Right renal cortex interstitium (tissue), 3 donors: ENCODE measurements around the gene CCR9. TPM values are rescaled to one million over a fixed set of nuclear protein-coding genes. Genes with fewer than 3 reads are reported as not detected.
"Not testable (repeated sequence)": the region's sequence is repeated elsewhere in the genome, so short reads cannot be mapped to it uniquely, and the experiment has no call there.

Experiments
- DNase-seq, 3 donors: peaks; one replicate each; pipeline ENCODE4 v3.0.0-alpha.2; 2013; ENCODE audit warnings: low read depth in 3 of 3, low spot score in 2 of 3
- polyA plus RNA-seq, 3 donors: library from polyadenylated mRNA; unstranded; fragments of 120-200 nt; gene quantifications; one replicate each; pipeline ENCODE4 v1.2.1, GENCODE V29; 2013; ENCODE audit not compliant: insufficient read length in 3 of 3

The CCR9 gene
- under 1 TPM in 2 of 3 donors, not detected in 1; 0.11 to 0.12 TPM for polyA plus RNA-seq

GRCh38 chr3:45885979-45886705 lies at the start of gene CCR9:
TSS of gene CCR9 (plus strand) at chr3:45886543. CDS start at chr3:45894934, 8,391 bp downstream.
- DNase-seq, result no peak

- DNase-seq, result no peak
These were observed 47.9 kb upstream of the CCR9 start for GRCh38 chr3:45838466-45838865.

GRCh38 chr3:45841420-45841756 lies 45.0 kb upstream of the CCR9 start:
- DNase-seq, result peak; percentile 4 to 12 (median 8)

GRCh38 chr3:45841757-45842491 lies 44.4 kb upstream of the CCR9 start, which contains the start of gene LZTFL1:
TSS of gene LZTFL1 (minus strand) at chr3:45842119. CDS start at chr3:45841991, 128 bp downstream.
- DNase-seq, result peak; percentile 93 to 94 (median 93)

GRCh38 chr3:45842851-45843625 lies 43.3 kb upstream of the CCR9 start:
- no peak for DNase-seq

- no peak for DNase-seq
These were observed 41.7 kb upstream of the CCR9 start for GRCh38 chr3:45844616-45845015.

- DNase-seq, result no peak
These were observed 38.0 kb upstream of the CCR9 start for GRCh38 chr3:45848392-45848791.

- no peak for DNase-seq
These were observed 33.5 kb upstream of the CCR9 start for GRCh38 chr3:45852828-45853227.

GRCh38 chr3:45856323-45856722 lies 30.0 kb upstream of the CCR9 start:
- DNase-seq, result not testable (repeated sequence)

GRCh38 chr3:45857024-45857423 lies 29.3 kb upstream of the CCR9 start:
- not testable (repeated sequence) for DNase-seq

GRCh38 chr3:45858809-45859543 lies 27.4 kb upstream of the CCR9 start:
- DNase-seq, result no peak

- no peak for DNase-seq
These were observed 25.9 kb upstream of the CCR9 start for GRCh38 chr3:45860481-45860880.

GRCh38 chr3:45861043-45861719 lies 25.2 kb upstream of the CCR9 start:
- no peak for DNase-seq

GRCh38 chr3:45864760-45865519 lies 21.4 kb upstream of the CCR9 start:
- no peak for DNase-seq

- DNase-seq, result no peak
These were observed 20.8 kb upstream of the CCR9 start for GRCh38 chr3:45865563-45865962.

GRCh38 chr3:45868213-45868612 lies 18.1 kb upstream of the CCR9 start:
- no peak for DNase-seq

- no peak for DNase-seq
These were observed 17.7 kb upstream of the CCR9 start for GRCh38 chr3:45868650-45869049.

- no peak for DNase-seq
These were observed 16.7 kb upstream of the CCR9 start for GRCh38 chr3:45869638-45870037.

GRCh38 chr3:45870099-45870498 lies 16.2 kb upstream of the CCR9 start:
- DNase-seq, result no peak
